GM12892 (cell line): ENCODE data around the gene B4GALT3.

Experiments
- DNase-seq: peaks from one replicate; pipeline ENCODE4 v3.0.0; 2011; ENCODE audit not compliant: insufficient read length
- FAIRE-seq: peaks from 2 replicates; lab custom pipeline; 2011; peaks lifted over from hg19 to GRCh38; lab: Jason Lieb, UNC
- POLR2A ChIP-seq: IDR thresholded peaks from 2 replicates; pipeline ENCODE4 v1.6.1; 2011; ENCODE audit warnings: low read depth, low read length, control low read depth
- POLR2AphosphoS5 ChIP-seq: IDR thresholded peaks from 2 replicates; pipeline ENCODE4 v1.6.1; 2011; ENCODE audit warnings: low read depth, low read length, control low read depth
- TAF1 ChIP-seq: IDR thresholded peaks from 2 replicates; pipeline ENCODE4 v1.6.1; 2011; ENCODE audit warnings: low read depth, mild to moderate bottlenecking, control low read depth, low read length, borderline replicate concordance

B4GALT3 gene

GRCh38 chr1:161153682-161154337 is 23.5 kb downstream of the B4GALT3 start, which contains the start of gene UFC1:
TSS of gene UFC1 (plus strand) at chr1:161153978. CDS start at chr1:161153998, 20 bp downstream.
- peak; percentile 82 for TF ChIP-seq TAF1
- TF ChIP-seq POLR2AphosphoS5 = peak; percentile 91
- TF ChIP-seq POLR2A = peak; percentile 95
- FAIRE-seq (peak; percentile 93), DNase-seq (peak; percentile 84)

- DNase-seq = no peak
- no peak for FAIRE-seq
- TF ChIP-seq POLR2AphosphoS5 (no peak), TAF1 (no peak), POLR2A (no peak)
These were observed 24.1 kb downstream of the B4GALT3 start for GRCh38 chr1:161153176-161153575.

- DNase-seq (no peak), FAIRE-seq (no peak)
- TF ChIP-seq POLR2A = no peak
- TF ChIP-seq POLR2AphosphoS5 = no peak
- no peak for TF ChIP-seq TAF1
These were observed 31.5 kb downstream of the B4GALT3 start for GRCh38 chr1:161145832-161146231.

GRCh38 chr1:161140755-161141400 is 36.4 kb downstream of the B4GALT3 start:
- no peak for DNase-seq
- no peak for FAIRE-seq
- TF ChIP-seq POLR2AphosphoS5 (no peak), POLR2A (no peak), TAF1 (no peak)

GRCh38 chr1:161139766-161140165 is 37.5 kb downstream of the B4GALT3 start:
- FAIRE-seq (no peak), DNase-seq (no peak)
- TF ChIP-seq POLR2AphosphoS5 (no peak), POLR2A (no peak), TAF1 (no peak)

- TF ChIP-seq POLR2A (no peak), POLR2AphosphoS5 (no peak), TAF1 (no peak)
- no peak for DNase-seq
- FAIRE-seq = no peak
These were observed 38.9 kb downstream of the B4GALT3 start for GRCh38 chr1:161138431-161138830.

GRCh38 chr1:161137881-161138280 is 39.4 kb downstream of the B4GALT3 start:
- DNase-seq = no peak
- TF ChIP-seq POLR2A (no peak), POLR2AphosphoS5 (no peak), TAF1 (no peak)
- no peak for FAIRE-seq

GRCh38 chr1:161133220-161133740 is 44.0 kb downstream of the B4GALT3 start:
- TF ChIP-seq POLR2AphosphoS5 (no peak), TAF1 (no peak), POLR2A (no peak)
- FAIRE-seq (no peak), DNase-seq (no peak)

GRCh38 chr1:161132410-161133219 is 44.7 kb downstream of the B4GALT3 start, which contains the start of gene DEDD:
TSS of gene DEDD (minus strand) at chr1:161132667. CDS start at chr1:161124462, 8,205 bp downstream.
- FAIRE-seq (peak; percentile 94), DNase-seq (peak; percentile 88)
- no peak; the same call in 1 of the 2 replicates for TF ChIP-seq POLR2A
- peak; percentile 38; the same call in 1 of the 2 replicates for TF ChIP-seq POLR2AphosphoS5
- TF ChIP-seq TAF1 = peak; percentile 49; the same call in 1 of the 2 replicates

- FAIRE-seq = peak; percentile 30
- TF ChIP-seq POLR2A (no peak), TAF1 (no peak), POLR2AphosphoS5 (no peak)
- no peak for DNase-seq
These were observed 45.5 kb downstream of the B4GALT3 start for GRCh38 chr1:161131523-161132409.
